GM19395 (cell line): Measurements from ENCODE around the gene SMIM29.
"Not testable (repeated sequence)": the region's sequence is repeated elsewhere in the genome, so short reads cannot be mapped to it uniquely, and the experiment has no call there.

Source experiments
- ATAC-seq: cut with Tn5 transposase; IDR thresholded peaks from one replicate; pipeline ENCODE4 v1.9.1; 2021; ENCODE audit warnings: mild to moderate bottlenecking, moderate library complexity; ENCODE audit not compliant: unreplicated experiment

SMIM29 gene

DNA sequence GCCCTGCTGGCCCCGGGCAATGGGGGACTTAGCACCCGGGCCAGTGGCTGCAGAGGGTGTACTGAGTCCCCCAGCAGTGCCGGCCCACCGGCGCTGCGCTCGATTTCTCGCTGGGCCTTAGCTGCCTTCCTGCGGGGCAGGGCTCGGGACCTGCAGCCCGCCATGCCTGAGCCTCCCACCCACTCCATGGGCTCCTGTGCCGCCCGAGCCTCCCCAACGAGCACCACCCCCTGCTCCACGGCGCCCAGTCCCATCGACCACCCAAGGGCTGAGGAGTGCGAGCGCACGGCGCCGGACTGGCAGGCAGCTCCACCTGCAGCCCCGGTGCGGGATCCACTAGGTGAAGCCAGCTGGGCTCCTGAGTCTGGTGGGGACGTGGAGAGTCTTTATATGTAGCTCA lies 20.3 kb upstream of the SMIM29 start:
- not testable (repeated sequence) for ATAC-seq

DNA sequence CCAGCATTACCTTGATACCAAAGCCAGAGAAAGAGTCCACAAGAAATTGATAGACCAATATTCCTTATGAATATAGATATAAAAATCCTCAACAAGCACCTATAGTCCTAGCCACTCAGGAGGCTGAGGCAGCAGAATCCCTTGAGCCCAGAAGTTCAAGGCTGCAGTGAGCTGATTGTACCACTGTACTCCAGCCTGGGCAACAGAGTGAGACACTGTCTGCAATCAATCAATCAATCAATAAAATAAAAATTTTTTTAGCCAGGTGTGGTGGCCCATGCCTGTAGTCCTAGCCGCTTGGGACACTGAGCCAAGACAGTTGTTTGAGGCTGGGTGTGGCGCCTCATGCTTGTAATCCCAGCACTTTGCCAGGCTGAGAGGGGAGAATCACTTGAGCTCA lies 18.9 kb upstream of the SMIM29 start:
- no peak for ATAC-seq

DNA sequence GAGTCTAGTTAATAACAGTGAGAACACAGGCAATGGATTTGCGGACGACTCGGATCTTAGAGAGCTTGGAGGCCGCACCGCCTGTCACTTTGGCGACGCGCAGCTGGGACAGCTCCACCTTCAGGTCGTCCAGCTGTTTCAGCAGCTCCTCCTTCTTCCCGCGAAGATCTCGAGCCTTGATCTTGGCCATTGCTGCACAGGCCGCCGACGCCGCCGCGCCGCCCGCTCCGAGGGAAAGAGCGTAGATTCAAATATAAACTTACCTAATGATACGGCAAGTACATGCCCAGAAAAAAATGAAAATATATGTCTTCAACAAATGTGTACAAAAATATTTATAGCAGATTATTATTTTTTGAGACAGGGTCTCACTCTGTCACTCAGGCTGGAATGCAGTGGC lies 14.7 kb upstream of the SMIM29 start:
- not testable (repeated sequence) for ATAC-seq

DNA sequence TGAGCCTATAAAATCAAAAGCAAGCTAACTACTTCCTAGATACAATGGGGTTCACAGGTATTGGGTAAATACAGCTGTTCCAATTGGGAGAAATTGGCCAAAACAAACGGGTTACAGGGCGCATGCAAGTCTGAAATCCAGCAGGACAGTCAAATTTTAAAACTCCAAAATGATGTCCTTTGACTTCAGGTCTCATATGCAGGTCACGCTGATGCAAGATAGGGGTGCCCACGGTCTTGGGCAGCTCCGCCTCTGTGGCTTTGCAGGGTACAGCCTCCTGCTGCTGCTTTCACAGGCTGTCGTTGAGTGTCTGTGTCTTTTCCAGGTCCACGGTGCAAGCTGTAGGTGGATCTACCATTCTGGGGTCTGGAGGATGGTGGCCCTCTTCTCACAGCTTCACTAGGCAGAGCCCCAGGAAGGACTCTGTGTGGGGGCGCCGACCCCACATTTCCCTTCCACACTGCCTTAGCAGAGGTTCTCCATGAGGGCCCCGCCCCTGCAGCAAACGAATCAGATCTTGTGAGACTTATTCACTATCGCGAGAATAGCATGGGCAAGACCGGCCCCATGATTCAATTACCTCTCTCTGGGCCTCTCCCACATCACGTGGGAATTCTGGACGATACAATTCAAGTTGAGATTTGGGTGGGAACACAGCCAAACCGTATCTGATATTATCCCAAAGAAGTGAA lies 11.9 kb upstream of the SMIM29 start:
- no peak for ATAC-seq

DNA sequence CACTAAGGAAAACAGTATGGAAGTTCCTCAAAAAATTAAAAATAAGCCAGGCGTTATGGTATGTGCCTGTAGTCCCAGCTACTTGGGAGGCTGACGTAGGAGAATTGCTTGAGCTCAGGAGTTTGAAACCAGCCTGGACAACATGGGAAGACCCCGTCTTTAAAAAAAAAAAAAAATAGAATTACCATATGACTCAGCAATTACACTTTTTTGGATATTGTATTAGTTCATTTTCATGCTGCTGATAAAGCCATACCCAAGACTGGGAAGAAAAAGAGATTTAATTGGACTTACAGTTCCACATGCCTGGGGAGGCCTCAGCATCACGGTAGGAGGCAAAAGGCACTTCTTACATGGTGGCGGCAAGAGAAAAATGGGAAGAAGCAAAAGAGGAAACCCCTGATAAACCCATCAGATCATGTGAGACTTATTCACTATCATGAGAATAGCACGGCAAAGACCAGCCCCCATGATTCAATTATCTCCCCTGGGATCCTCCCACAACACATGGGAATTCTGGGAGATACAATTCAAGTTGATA lies 10.8 kb upstream of the SMIM29 start:
- no peak for ATAC-seq

DNA sequence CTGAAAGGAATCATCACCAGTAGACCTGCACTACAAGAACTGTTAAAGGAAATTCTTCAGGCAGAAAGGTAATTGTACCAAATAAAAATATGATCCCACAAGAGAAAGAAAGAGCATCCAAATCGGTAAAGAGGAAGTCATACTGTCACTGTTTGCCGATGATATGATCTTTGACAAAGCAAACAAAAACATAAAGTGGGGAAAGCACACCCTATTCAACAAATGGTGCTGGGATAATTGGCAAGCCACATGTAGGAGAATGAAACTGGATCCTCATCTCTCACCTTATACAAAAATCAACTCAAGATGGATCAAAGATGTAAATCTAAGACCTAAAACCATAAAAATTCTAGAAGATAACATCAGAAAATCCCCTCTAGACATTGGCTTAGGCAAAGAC lies 3.6 kb upstream of the SMIM29 start:
- not testable (repeated sequence) for ATAC-seq

DNA sequence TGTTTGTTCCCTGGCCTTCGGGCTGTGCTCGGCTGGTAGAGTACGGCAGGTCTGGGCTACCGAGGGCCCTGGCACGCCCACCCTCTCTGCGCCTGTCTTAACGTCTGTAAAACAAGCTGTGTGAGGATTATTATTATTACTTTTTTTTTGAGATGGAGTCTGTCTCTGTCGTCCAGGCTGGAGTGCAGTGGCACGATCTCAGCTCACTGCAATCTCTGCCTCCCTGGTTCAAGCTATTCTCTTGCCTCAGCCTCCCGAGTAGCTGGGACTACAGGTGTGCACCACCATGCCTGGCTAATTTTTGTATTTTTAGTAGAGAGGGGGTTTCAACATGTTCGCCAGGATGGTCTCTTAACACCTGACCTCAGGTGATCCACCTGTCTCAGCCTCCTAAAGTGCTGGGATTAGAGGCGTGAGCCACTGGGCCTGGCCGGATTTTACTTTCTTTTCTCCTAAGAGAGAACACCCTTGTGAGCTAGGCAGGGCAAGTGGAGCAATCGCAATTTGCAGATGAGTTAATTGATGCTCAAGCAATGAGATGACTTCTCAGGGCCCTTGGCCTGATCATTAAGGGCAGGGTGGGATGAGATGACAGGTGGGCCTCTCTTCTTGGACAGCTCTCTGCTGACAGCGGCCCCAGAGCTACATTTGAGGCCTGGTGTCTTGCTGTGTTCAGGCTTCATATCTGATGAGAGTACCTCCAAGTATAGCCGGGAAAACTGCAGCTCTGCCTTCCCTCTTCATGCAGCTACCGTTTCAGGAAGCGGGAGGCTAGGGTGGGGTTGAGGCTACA lies 859 bp upstream of the SMIM29 start:
- peak; percentile 34 for ATAC-seq

DNA sequence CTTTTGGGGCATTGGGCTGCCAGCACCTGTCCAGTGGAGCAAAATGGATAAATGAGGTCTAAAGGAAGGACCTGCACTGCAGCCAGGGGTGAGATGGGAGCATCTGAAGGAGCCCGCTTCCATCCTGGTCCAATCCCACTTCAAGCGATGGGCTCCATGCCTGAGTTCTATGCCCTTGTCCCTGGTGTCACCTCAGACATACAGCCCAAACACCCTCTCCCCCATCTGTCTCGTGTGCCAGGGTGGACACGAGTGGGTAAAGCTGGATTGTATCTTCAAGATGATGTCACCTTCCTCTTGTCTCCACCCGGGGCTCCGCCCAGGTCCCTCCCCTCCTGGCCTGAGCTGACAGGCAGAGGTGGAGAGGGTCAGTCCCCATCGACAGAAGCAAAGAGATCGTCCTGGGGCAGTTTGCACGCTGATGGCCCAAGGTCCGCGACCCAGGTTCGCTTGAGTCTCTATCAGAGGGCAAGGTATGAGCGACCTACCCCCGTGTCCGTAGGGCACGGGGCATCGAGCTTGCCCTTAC lies 544 bp downstream of the SMIM29 start:
- peak; percentile 24 for ATAC-seq

DNA sequence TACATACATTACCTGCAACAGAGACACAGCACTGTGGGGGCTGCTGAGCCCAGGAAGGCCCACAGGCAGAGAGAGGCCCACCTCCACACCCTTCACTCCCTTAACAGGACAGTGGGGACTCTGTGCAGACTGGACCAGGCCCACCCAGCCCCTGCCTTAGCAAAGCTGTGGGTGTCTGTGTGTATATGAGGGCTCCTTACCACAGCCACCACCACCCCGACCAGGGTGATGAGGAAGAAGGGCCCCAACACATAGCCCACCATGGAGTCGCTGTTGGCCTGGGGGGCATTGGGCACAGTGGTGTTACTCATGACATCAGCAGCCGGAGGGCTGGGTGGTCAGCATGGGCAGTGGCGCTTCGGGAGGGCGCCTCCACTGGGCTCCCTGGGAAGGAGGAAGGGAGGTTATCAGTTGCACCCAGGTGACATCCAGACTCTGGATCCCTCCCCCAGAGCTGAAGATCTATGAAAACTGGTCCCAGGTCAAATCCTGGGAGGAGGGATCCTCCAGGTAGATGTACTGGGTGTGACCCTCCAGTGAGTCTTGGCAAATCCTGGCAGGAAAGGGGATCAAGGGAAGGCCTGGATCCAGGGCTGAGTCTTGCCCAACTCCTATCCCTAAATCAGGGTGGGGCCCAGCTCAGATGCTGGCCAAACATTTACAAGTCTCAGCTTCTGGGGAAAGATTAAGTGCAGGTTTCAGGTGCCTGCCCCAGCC lies 1.2 kb downstream of the SMIM29 start:
- ATAC-seq, result no peak

DNA sequence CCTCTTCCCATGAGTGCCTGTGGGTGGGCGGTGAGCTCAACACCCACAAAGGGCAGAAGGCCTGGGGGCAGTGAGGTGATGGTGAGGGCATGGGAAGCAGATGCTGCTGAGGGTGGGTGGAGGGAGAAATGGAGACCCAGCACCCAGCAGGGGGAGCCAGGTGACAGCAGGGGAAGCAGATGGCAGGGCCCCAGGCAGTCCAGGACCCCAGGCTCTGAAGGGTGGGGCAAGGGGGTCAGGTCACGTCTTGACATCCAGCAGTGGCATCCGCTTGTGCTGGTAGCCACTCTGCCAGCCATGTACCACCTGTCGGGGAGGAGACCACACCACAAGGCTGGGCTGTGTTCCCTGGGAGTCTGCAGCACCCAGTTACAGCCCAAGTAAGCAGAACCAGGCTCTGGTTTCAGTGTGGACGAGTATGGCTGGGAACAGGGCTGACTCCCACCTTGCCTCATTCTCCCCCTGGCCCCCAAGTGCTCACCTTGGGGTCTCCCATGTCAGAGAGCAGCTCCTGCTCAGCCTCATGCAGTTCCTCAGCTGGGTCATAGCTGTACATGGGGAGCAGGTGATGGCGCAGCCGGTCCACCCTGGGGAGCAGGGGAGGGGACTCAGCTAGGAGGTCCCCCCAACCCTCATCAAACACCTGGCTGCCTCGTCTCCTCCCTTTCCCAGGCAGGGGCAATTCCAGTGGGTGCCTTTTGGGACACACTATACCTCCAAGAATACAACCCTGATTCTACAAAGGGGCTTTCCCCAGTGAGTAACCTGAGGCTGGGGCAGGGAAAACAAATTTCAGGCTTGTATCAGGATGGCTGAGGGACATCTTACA lies 2.0 kb downstream of the SMIM29 start:
- no peak for ATAC-seq

DNA sequence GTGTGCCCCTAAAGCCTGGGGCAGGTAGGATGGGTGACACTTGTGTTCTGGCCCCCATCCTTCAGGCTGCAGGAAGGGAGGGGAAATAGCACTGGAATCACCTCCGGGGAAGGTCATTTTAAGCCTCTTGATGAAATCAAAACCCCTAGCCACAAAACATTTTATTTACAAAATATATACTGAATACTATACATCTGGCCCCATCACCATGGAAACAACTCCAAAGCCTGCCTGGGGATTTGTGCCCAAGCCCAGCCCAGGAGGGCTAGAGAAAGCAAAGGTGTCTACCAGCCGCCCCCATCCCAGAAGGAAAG lies 2.6 kb downstream of the SMIM29 start:
- no peak for ATAC-seq

DNA sequence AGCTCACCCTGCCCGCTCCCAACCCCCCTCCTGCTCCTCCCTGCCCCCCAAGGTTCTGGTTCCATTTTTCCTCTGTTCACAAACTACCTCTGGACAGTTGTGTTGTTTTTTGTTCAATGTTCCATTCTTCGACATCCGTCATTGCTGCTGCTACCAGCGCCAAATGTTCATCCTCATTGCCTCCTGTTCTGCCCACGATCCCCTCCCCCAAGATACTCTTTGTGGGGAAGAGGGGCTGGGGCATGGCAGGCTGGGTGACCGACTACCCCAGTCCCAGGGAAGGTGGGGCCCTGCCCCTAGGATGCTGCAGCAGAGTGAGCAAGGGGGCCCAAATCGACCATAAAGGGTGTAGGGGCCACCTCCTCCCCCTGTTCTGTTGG lies 3.1 kb downstream of the SMIM29 start:
- ATAC-seq, result not testable (repeated sequence)

DNA sequence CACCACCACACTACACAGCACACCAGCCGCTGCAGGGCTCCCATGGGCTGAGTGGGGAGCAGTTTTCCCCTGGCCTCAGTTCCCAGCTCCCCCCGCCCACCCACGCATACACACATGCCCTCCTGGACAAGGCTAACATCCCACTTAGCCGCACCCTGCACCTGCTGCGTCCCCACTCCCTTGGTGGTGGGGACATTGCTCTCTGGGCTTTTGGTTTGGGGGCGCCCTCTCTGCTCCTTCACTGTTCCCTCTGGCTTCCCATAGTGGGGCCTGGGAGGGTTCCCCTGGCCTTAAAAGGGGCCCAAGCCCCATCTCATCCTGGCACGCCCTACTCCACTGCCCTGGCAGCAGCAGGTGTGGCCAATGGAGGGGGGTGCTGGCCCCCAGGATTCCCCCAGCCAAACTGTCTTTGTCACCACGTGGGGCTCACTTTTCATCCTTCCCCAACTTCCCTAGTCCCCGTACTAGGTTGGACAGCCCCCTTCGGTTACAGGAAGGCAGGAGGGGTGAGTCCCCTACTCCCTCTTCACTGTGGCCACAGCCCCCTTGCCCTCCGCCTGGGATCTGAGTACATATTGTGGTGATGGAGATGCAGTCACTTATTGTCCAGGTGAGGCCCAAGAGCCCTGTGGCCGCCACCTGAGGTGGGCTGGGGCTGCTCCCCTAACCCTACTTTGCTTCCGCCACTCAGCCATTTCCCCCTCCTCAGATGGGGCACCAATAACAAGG lies 3.6 kb downstream of the SMIM29 start:
- ATAC-seq, result not testable (repeated sequence)

DNA sequence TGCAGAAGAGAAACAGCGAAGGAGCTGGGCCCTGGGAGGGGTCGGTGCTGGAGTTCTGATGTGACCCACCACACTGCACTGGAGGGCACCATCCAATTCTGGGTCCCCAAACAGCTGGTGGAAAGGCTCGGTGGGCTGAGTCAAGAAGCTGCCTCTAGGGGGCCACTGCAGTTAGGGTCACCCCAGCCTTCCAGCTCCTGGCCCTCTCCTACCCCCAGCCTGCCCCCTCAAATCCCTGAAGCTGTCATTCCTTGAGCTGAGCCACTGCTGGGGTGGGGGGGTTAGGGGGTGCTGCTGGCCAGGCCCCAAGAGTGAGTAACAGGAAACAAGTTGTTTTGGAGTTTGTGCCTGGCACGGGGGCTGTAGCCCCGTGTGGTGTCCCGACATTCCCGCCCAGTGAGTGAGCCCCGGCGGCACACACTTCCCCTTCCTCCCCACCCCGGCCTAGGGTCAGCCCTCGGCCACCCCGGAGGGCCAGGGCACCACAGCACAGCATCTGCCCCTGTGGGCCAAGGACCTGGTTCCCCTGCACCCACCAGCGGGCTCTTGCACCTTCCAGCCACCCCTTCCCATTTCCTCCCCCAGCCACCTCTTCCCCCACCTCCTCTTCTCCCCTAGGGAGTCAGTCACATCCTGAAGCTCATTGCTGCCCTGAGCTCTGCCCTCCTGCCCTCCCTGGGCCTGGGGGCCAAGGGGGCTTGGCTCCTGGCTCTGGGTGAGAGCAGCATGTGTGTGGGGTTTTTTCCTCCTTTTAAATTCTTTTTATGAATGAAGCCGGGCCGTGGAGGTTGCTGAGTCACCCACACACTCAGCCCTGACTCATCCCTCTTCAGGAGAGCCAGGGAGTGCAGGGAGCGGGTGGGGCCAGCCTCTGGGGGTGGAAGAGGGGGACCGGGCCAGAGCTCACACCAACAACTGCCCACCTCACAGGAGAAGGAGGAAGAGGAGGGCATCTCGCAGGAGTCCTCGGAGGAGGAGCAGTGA lies 4.6 kb downstream of the SMIM29 start:
- no peak for ATAC-seq

DNA sequence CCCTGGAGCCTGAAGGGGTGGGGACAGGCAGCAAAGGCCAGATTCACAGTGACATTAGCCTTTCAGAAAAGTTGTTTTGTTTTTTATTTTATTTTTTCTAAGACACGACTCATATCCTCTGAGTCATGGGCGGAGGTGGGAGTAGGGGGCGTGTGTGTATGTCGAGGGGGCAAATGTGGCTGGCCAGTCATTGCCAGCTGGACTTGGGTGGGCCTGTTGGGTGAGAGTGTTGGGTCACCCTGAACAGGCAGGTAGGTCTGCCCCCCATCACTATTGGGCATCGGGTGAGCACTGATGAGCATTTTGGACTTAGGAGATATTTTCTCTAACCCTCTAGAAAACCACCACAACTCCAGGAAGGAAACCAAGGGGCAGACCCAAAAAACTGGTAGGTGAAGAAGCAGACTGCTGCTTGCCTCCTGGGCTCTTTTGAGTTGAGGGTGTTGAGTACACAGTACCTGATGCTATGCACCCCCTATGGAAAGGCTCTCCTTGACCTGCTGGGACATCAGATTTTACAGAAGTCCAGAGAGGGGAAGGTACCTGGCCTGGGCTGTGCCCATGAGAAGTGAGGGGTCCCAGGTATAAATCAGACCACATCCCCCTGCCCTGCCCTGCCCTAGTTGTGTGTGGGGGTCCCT lies 5.6 kb downstream of the SMIM29 start:
- no peak for ATAC-seq

DNA sequence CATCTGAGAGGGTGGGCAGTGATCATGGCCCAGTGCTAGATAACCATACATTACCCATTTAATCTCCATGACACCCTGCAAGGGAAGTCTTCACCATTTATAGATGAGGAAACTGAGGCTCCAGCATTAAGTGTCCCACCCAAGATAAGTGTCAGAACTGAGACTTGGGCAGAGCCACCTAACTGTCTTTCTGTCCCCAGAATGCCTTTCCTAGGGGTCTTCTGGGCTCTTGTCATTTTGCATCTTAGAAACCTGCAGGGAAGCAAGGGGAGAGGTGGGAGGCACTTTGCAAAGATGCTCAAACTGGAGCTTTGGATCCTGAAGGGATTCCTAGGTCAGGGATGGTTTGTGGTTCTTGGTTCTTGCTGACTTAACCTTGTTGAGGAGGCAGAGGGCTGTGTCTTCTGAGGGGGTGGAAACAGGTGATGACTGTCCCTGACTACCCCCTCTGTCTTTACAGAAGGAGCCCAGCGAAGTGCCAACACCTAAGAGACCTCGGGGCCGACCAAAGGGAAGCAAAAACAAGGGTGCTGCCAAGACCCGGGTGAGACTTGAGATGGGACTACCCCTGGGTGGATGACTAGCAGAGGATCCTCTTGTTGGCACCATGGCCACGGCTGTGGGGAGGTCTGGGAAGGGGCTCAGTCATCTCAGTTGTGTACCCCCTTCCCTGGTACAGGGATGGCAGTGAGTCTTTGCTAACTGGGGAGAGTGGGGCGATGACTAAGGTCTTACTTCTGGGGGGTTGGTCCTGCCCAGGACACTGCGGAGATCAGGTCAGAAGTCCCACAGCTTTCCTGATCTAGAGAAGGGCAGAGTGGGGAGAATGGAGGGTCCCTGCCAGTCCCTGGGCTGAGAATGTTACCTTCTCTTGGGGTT lies 6.3 kb downstream of the SMIM29 start:
- ATAC-seq, result no peak
